ENCODE data around the gene CFD. TPM values are rescaled to one million over a fixed set of nuclear protein-coding genes. Genes with fewer than 3 reads are reported as not detected.
"Not testable (repeated sequence)": the region's sequence is repeated elsewhere in the genome, so short reads cannot be mapped to it uniquely, and the experiment has no call there.

The CFD gene
- total and polyA plus RNA-seq, 8 donors: 2.5 to 48.8 (median 15.0) TPM

DNA sequence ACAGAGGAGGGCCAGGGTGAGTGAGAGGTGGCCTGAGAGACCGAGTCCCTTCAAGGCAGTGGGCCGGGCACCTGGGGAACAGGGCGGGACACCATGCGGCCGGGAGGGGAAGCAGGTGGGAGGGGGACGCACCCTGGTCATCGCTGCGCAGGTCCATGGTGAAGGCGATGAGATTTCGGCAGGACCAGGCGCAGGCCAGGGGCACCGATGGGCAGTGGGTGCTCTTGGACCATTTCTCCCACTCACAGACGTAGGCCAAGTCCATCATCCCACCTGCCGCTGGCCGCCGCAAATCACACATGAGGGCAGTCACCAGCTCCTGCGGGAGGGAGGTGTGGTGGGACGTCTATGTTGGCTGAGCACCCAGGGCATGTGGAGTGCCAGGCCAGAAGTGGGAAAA lies 31.4 kb downstream of the CFD start:
- peak in 2 of 6 donors; percentile 48 to 78 for DNase-seq
- FAIRE-seq: no peak
- H3K27ac ChIP-seq: peak overlapping the region in 2 of 4 donors; percentile 50 to 57

GRCh38 chr19:891421-892200 lies 32.1 kb downstream of the CFD start:
- H3K27me3 ChIP-seq; H3K4me1 ChIP-seq; H3K9me3 ChIP-seq; intact Hi-C loops (cut with DNase I): not testable (repeated sequence)
- ATAC-seq (peak; percentile 22 to 55 (median 36)), FAIRE-seq (peak; percentile 13), DNase-seq (peak; percentile 86 to 95 (median 90))
- WGBS, 2 donors: 13 to 19% methylated on average over 47 to 50 of the region's 50 CpGs
- Histone ChIP-seq H3K4me3 (peak overlapping the region; percentile 73 to 82 (median 78)), H3K36me3 (peaks cover 0 to 17% (median 4%) of the 10 kb centered on the region in 3 donors), H3K27ac (peak overlapping the region; percentile 74 to 96 (median 88))

More for the DNA sequence above, 31.4 kb downstream of the CFD start:
- Histone ChIP-seq H3K4me1 (peaks cover 0 to 4% (median 0%) of the 10 kb centered on the region in 3 donors), H3K4me3 (peak overlapping the region in 2 of 4 donors; percentile 17 to 26), H3K27me3 (no peaks in the 10 kb centered on the region), H3K9me3 (no peaks in the 10 kb centered on the region), H3K36me3 (peaks cover 0 to 25% (median 4%) of the 10 kb centered on the region in 3 donors)
- no peak for ATAC-seq
- intact Hi-C loops (cut with DNase I): no loop called here
- 82 to 83% methylated on average over 18 of the region's 18 CpGs for WGBS, 2 donors
- TF ChIP-seq, protein P1, sequence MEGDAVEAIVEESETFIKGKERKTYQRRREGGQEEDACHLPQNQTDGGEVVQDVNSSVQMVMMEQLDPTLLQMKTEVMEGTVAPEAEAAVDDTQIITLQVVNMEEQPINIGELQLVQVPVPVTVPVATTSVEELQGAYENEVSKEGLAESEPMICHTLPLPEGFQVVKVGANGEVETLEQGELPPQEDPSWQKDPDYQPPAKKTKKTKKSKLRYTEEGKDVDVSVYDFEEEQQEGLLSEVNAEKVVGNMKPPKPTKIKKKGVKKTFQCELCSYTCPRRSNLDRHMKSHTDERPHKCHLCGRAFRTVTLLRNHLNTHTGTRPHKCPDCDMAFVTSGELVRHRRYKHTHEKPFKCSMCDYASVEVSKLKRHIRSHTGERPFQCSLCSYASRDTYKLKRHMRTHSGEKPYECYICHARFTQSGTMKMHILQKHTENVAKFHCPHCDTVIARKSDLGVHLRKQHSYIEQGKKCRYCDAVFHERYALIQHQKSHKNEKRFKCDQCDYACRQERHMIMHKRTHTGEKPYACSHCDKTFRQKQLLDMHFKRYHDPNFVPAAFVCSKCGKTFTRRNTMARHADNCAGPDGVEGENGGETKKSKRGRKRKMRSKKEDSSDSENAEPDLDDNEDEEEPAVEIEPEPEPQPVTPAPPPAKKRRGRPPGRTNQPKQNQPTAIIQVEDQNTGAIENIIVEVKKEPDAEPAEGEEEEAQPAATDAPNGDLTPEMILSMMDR (IDR thresholded peaks at IDR 0.05): no peak

- 2% methylated on average over 24 to 27 of the region's 27 CpGs for WGBS, 2 donors
- intact Hi-C loops (cut with DNase I): no loop called here
- H3K27me3 ChIP-seq: no peaks in the 10 kb centered on the region
- FAIRE-seq (no peak), ATAC-seq (peak; percentile 13 to 16 (median 15)), DNase-seq (peak in 4 of 6 donors; percentile 47 to 86 (median 69))
- peaks cover 0 to 4% (median 0%) of the 10 kb centered on the region in 3 donors for H3K4me1 ChIP-seq
- H3K9me3 ChIP-seq: no peaks in the 10 kb centered on the region
- TF ChIP-seq, protein P1 (IDR thresholded peaks at IDR 0.05): no peak
- peak overlapping the region; percentile 79 to 98 (median 96) for H3K27ac ChIP-seq
- H3K4me3 ChIP-seq: peak overlapping the region; percentile 73 to 82 (median 78)
- H3K36me3 ChIP-seq: peaks cover 0 to 12% (median 4%) of the 10 kb centered on the region in 3 donors
Measured at GRCh38 chr19:892243-892893, 32.9 kb downstream of the CFD start.

DNA sequence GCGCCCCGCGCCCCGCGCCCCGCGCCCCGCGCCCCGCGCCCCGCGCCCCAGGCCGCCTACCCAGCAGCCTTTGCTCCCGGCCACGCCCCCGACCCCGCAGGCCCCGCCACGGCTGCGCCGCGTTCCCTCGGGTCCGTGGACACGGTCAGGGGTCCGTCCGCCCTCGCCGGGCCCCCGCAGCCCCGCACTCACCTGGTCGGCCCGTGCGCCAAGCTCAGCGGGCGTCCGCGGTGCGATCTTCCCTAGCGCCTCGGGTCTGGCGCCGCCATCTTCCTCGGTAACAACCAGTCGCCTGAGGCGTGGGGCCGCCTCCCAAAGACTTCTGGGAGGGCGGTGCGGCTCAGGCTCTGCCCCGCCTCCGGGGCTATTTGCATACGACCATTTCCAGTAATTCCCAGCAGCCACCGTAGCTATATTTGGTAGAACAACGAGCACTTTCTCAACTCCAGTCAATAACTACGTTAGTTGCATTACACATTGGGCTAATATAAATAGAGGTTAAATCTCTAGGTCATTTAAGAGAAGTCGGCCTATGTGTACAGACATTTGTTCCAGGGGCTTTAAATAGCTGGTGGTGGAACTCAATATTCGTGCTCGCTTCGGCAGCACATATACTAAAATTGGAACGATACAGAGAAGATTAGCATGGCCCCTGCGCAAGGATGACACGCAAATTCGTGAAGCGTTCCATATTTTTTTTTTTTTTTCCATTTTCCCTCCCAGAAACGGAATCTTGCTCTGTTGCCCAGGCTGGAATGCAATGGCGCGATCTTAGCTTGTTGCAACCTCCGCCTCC lies 33.6 kb downstream of the CFD start, which contains the start of the genes MED16 and RNU6-9:
TSS of gene MED16 (minus strand) at position 294 of the 796 bp plus-strand sequence. CDS start 2,056 bp downstream, outside the sequence.
TSS of gene RNU6-9 (plus strand) at position 591 of the 796 bp plus-strand sequence.
- Histone ChIP-seq H3K27me3 (no peaks in the 10 kb centered on the region), H3K27ac (peak within 1 kb of the TSS; percentile 79 to 98 (median 96)), H3K36me3 (peaks cover 0 to 12% (median 4%) of the 10 kb centered on the region in 3 donors), H3K4me1 (peaks cover 0 to 4% (median 0%) of the 10 kb centered on the region in 3 donors), H3K9me3 (no peaks in the 10 kb centered on the region), H3K4me3 (peak within 1 kb of the TSS; percentile 73 to 82 (median 78))
- 1 to 2% methylated on average over 55 to 69 of the region's 69 CpGs for WGBS, 2 donors
- TF ChIP-seq, protein P1 (IDR thresholded peaks at IDR 0.05): no peak
- ATAC-seq: peak; percentile 88 to 96 (median 94)
- peak; percentile 90 to 97 (median 92) for DNase-seq
- intact Hi-C loops (cut with DNase I): no loop called here
- FAIRE-seq: no peak

All from pancreas (tissue), 10 donors.